ENCODE results near the gene APRT.

Gene APRT

DNA sequence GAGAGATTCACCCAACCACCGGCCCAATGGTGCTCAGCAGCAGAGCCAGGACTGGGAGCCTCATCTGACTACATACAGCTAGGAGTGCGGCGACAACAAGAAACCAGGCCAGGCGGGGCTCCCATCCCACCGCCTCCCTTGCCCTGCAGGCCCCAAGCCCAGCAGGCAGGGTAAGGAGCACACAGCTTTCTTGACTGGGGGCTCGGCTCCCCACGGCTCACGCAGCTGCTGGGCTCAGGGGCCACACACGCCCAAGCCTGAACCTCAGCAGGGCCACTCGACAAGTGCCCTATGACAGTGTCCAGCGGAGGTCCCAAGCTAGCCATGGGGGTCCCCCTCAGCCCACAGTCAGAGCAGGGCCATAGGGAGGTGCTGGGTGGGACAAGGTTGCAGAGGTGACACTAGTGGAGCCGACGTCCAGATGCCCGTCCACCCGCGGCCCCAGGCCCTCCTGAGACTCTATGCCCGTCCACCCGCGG lies 40.4 kb downstream of the APRT start:
- DNase-seq = no peak

DNA sequence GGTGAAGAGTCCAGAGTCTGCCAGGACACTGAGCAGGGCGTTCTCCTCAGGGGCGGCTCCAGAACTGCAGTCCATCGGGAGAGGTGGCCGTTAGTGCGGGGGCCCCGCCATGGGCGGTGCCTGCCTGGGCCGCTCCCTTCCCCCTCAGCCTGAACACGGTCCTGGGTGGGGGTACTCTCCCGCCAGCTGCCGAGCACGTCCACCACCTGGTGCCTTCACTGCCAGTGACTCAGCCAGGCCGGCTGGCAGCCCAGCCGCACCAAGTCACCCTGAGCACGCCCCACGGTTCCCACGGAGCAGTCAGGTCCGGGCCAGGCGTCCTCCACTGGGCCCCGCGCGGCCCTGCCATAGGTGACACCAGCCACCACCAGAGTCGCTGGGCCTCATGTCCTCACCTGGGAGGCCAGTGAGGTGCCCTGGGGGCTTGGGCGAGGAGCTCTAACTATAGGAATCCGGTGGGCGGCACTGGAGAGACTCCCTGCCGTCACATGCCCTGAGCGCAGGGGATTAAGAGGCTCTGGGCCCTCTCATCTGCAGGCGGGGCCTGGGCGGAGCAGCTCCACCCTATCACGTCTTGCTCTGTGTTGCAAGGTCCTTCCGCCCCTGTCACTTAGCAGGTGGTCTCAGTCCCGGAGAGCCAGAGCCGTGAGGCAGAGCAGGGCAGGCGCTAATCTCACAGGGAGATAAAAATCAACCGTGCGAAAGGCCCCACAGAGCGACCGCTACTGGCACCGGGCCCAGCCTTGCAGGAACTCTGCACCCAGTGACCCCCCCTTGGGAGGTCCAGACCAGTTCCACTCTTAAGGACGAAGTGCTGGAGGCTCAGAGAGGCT lies 41.1 kb downstream of the APRT start:
- DNase-seq = peak; percentile 88

DNA sequence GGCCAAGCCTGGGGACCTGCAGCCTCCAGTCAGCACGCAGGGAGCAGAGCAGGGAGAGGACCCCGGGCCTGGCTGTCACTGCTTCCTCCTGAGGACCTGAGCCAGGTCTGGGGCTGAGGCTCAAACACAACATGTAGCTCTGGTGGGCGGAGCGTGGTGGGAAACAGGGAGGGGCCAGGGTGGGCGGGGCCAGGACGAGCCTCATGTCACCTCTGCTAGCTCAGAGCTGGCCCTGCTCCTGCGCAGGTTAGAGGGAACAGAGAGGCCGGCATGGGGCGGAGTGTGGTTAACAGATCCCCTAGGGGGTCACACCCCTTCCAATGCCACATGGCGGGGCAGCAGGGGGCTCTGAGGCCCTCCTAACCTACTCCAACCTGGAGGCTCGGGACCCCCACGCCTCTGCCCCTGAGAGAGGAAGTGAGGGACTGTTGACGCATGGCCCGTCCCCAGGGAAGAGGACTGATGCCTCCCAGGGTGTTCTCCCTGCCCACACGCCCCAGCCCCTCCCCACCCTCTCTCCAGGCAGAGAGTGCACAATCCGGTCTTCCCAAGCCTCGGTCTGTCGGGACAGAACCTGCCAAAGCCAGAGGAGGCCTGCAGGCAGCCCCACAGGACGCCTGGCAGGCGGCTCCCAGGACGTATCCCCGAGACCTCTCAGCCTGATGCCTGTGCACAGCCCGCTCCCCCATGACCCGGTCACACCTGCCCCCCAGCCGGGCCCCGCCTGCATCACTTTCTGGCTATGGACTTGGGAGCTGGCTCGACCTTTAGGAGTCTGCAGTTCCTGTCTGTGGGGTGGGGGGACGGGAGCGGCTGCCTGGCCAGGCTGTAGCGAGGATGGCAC lies 41.9 kb downstream of the APRT start:
- DNase-seq = no peak

DNA sequence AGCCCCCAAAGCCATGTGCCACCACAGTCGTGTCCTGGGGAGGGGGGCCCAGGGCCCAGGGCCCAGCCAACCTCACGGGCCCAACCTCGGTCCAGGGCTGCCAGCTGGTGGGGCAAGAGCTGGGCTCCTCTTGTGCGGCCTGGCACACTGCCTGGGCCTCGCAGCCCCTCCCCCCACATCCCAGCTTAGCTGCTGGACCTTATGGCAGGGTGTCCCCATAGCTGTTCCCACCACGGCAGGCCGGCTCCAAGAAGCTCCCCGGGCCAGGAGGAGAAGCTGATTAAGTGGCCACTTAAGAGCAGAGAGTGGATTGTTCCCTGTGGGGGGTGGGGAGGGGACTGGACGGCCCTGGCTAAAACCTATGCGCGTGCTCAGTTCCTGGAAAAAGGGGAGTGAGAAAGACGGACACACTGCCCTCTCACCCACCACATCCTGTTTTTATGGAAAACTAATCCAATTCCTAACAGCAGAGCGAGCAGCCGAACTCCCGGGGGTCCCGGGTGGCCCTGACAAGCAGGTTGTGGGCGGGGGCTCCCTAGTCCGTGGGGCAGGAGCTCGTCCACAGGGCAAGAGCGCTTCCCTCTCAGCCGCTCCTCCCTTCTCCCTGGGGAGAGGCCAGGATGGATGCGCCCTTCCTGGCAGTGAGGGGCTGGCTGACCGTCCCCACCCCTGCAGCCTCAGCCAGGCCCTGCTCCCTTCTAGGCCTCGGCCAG lies 43.5 kb downstream of the APRT start:
- peak; percentile 43 for DNase-seq

DNA sequence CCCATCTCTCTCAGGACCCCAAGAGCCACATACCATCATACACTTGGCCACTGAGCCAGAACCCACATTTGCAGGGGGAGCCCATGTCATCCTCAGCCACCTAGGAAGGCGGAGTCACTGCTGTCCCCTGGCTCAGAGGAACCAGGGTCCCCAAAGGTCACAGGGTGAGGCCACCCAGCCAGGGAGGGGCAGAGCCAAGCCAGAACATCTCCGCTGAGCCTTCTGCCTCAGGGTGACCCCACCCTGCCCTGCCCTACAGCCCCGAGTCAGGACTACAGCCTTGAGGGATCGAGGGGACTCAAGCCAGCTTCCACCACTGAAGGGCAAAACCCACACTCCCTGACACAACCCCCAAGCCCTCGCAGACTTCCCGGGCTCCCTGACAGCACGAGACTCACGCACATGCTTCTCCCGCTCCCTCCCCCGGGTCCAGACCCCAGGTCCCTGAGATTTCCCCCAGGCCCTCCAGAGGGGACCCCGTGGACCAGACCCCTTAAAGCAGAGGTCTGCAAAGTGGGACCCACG lies 44.1 kb downstream of the APRT start:
- no peak for DNase-seq

DNA sequence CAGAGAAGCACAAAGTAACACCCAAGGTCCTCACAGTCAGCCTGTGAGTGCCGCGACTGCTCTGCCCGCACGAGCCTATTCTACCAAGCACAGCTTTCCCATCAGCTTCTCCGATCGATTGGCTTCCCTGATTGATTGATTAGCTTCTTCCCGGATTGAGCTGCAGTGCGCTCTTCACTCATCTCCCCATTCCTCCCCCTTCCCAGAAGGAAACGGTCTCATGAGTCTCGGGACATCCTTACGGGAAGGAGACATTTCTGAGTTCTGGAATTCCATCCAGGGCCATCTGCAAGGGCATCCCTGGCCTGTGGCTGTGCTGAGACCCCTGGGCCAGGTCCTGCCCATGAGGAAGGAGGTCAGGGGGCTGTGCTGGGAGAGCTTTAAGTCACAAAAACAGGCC lies 44.8 kb downstream of the APRT start:
- DNase-seq = no peak

DNA sequence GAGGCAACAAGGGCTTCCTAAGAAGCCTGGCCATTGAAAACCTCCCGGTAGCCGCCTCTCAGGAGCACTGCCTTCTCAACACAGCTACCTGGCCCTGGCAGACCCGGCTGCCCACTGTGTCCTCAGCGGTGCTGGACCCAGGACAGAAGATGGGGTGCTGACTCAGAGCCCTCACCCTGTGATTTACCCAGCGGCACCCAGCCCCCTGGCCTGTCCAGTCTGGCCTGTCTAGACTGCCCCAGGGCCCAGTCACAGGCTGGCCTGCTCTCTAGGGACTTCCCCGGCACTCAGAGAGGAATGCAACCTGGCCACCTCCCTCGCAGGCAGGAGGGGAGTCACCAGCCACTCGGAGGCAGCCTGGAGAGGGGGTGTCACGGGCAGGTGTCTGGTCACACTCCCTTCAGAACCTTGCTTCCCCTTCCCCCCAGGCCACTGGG lies 46.8 kb downstream of the APRT start:
- no peak for DNase-seq

DNA sequence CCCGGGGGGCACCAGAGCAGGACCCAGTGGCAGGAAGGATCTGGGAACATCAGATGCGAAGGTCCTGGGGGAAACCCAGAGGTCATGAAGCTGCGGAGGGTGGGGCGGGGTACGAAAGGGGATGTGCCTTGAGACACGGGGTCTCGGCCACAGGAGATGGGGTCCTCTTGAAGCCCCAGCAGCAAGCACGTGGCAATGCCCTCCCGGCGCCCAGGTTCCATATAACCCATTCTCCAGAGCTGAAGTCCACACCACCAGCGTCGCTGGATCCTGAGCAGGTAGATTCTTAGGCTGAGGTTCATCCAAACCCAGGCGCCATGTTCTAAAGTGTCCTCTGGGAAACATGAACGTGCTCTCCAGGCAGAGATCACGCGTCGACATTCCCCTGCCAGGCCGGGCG lies 47.6 kb downstream of the APRT start:
- no peak for DNase-seq

DNA sequence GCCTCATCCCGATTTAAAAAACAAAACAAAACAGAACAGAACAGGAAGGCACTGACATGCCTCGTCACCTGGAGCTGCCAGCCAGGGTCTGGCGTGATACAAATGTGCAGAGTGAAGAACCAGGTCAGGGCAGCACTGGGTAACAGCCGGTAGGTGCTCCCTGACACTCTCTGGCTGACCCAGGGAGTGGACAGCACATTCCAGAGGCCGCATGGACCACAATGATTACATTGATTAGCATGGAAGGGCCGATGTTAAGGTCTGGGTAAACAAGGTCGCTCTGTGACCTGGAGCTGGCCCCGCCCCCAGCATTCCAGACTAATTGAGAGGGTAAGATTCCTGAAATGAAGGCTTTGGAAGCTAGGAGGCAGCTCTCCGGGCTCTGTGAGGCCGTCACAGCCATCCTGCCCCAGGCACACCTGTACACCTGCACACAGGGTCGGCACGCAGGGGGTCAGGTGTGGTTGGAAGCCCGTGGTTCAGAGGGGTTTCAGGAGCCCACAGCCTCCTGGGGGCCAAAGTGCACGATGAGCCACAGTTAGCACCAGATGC lies 48.1 kb downstream of the APRT start:
- DNase-seq = no peak

DNA sequence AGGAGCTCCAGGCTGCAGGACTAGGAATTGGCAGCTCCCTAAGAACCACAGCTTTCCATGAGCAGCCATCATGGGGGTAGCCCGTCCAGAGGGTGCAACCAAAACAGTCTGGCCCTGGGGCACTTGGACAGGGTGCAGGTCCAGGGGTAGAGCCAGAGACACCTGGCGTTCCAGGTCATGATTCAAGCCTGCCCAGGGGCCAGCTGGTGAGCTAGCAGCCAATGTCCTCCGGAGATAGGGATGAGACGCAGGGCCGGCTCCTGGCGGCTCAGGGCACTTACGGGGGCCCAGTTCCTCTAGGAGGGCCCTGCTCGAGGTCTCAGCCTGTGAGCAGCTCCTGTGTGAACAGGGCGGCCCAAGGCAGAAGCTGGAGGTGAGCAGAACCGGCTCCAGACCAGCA lies 48.8 kb downstream of the APRT start:
- no peak for DNase-seq

DNA sequence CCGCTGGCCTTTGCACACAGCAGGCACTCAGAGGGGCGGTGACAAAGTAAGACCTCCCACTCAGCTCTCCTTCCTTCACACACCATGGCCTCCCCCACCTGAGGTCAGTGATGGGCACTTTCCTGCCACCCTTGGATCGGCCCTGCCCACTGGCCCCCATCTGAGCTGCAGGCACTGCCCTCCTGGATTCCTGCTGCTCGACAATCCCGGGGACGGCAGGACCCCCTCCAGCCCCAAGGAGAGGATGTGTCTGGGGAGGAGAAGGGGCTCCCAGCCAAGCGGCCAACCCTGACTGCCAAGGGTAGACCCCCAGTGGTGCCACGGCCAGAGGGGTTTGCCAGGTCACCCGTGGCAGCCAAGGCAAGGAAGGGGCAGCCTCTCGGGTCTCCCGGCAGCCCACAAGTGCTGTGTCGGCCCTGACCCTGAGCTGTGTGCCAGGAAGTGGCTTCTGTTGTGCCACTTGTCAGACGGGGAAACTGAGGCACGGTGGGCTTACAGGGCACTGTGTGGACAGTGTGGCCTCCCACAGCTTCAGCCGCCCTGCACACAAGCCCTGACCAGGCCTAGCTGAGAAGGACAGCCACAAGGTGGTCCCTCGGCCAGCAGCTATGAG lies 49.4 kb downstream of the APRT start:
- DNase-seq = no peak

DNA sequence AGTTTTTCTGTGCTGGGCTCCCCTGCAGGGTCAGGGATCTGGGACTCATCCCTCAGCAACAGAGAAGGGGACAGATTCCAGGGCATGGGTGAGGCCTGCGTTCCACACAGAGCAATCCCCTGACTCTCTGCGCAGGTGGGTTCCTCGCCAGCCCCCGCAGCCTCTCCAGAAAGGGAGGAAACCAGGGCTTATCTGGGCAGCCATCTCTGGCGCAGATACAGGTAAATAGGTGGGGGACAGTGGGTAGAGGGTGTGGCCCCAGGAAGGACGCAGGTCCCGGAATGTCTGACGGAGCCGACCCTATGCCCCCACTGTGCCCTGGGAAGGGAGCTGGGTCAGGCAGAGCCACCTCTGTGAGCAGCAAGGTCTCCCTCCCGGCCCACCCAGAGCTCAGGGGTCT lies 49.9 kb downstream of the APRT start:
- no peak for DNase-seq

DNA sequence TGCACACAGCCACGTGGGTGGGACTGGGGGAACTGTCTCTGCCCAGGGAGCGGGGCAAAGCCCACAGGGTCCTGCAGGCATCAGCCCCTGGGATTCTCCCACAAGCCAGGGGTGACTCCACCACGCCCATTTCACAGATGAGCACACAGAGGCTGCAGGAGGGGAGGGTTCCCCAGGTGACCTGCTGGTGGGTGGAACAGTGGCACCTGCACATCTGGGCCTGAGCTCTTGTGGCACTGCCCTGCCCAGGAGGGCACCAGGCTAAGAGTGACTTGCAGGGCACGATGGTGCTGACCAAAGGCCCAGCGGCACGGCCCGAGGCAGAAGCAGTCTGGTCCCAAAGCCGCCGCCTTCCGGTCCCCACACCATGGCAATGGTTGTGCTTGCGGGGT lies 50.6 kb downstream of the APRT start:
- DNase-seq = no peak

DNA sequence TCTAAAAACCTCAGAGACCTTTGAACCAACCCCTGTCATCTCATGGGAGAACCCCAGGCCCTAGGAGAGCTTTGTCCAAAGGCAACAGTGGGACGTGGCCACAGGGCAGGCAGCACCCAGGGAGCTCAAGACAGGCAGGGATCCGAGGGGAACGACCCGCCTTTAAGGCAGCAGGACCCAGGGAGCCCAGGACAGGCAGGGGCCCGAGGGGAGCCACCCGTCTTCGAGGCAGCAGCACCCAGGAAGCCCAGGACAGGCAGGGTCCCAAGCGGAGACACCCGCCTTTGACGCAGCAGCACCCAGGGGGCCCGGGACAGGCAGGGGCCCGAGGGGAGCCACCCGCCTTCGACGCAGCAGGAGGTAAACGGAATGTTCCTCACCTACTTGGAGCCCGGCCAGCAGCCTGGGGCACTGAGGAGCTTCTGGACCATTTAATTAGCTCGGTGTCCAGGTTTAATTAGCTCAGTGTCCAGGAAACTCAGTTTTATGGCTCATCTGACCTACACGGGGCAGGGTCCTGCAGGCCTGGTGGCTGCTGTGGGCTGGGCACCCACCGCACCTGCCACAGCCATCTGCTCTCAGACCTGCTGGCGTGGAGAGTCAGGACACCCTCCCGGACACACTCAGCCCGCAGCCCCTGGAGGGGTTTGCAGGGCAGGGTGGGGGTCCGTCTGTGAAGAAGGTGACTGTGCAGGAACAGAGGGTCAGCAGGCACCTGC lies 51.1 kb downstream of the APRT start:
- no peak for DNase-seq

DNA sequence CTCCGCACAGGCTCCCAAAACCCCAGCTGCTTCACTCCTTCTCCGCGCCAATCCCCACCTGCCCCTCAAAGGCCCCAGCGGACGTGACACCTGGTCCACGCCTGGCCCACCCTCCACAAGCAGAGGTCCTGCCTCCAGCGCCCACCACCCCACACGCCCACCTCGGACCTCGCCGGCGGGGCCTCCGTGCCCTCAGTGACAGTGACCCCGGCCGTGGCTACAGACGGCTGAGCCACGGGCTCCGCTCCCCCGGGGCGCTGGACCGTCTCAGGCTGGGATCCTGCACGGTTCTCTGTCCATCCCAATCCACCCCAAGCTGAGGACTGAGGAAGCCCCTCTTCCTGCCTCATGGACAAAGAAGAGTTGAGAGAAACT lies 51.8 kb downstream of the APRT start:
- DNase-seq = no peak
